Tibial nerve (tissue), 4 donors: ENCODE results near the gene LPO.

Source experiments
- EP300 ChIP-seq, 2 donors: sonication (generic); formaldehyde crosslinking; IDR thresholded peaks; one replicate each; pipeline ENCODE4 v1.6.1; 2017; ENCODE audit warnings: antibody characterized with exemption in 2 of 2, mild to moderate bottlenecking in 1 of 2
- POLR2A ChIP-seq, 2 donors: fragments of 450-650 bp; IDR thresholded peaks; one replicate each; pipeline ENCODE4 v1.6.1; 2017; ENCODE audit warnings: antibody characterized with exemption in 2 of 2, mild to moderate bottlenecking in 2 of 2, moderate library complexity in 2 of 2
- TF ChIP-seq, protein P1 (sequence below), 5 experiments: fragments of 200-600 bp in 3 of 5; fragments of 450-650 bp in 2 of 5; sonication (generic) in 3 of 5; IDR thresholded peaks; one replicate each; pipeline ENCODE4 v1.5.1; 2016 to 2019; ENCODE audit warnings: antibody characterized with exemption in 5 of 5, mild to moderate bottlenecking in 3 of 5, moderate library complexity in 2 of 5

DNA sequence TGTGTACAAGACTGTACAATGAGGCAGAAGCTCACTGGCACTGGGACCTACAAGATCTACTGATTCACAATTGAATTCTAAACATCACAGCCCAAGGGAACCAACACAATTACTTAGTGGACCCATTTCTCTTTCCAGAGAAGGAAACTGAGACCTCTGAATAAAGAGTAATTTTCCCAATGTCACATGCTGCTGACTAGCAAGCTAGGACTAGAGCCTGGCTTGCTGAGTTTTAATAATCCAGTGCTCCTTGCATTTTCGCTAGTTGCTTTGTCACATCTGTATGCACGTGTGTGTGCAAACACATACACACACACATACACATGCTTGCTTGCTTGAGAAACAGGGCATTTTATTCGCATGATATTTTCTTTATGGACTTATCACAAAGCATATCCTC is 3.9 kb upstream of the LPO start:
- TF ChIP-seq, protein P1, sequence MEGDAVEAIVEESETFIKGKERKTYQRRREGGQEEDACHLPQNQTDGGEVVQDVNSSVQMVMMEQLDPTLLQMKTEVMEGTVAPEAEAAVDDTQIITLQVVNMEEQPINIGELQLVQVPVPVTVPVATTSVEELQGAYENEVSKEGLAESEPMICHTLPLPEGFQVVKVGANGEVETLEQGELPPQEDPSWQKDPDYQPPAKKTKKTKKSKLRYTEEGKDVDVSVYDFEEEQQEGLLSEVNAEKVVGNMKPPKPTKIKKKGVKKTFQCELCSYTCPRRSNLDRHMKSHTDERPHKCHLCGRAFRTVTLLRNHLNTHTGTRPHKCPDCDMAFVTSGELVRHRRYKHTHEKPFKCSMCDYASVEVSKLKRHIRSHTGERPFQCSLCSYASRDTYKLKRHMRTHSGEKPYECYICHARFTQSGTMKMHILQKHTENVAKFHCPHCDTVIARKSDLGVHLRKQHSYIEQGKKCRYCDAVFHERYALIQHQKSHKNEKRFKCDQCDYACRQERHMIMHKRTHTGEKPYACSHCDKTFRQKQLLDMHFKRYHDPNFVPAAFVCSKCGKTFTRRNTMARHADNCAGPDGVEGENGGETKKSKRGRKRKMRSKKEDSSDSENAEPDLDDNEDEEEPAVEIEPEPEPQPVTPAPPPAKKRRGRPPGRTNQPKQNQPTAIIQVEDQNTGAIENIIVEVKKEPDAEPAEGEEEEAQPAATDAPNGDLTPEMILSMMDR (IDR thresholded peaks at IDR 0.05): no peak
- no peak for TF ChIP-seq POLR2A (IDR thresholded peaks at IDR 0.05)
- TF ChIP-seq EP300 (IDR thresholded peaks at IDR 0.05): no peak
